Esophagus squamous epithelium (tissue), 4 donors: ENCODE data around the gene PDGFB.

Experiments used
- CTCF ChIP-seq, 6 experiments: fragments of 450-650 bp in 4 of 6; fragments of 200-600 bp in 2 of 6; sonication (generic) in 2 of 6; IDR thresholded peaks; one replicate each; pipeline ENCODE4 v1.5.1; 2016 to 2019; ENCODE audit warnings: antibody characterized with exemption in 6 of 6, mild to moderate bottlenecking in 4 of 6, moderate library complexity in 4 of 6
- POLR2A ChIP-seq, 4 donors: fragments of 450-650 bp; IDR thresholded peaks; one replicate each; pipeline ENCODE4 v1.6.1; 2017; ENCODE audit warnings: antibody characterized with exemption in 4 of 4, mild to moderate bottlenecking in 4 of 4, moderate library complexity in 3 of 4

- no peak for TF ChIP-seq CTCF (IDR thresholded peaks at IDR 0.05)
- TF ChIP-seq POLR2A (IDR thresholded peaks at IDR 0.05) = no peak
Observed at GRCh38 chr22:39181356-39181755, 63.4 kb downstream of the PDGFB start.
